ENCODE data around the gene SIL1. TPM values are rescaled to one million over a fixed set of nuclear protein-coding genes. Genes with fewer than 3 reads are reported as not detected.

The SIL1 gene
- total and polyA plus RNA-seq, 9 of the 15 experiments (the other 6 are each of a cell fraction or from before 2014, with no cell fraction given): 1.3 to 30.5 (median 18.1) TPM

GRCh38 chr5:139232147-139232724 lies 34.1 kb upstream of the SIL1 start (continued):
- TF ChIP-seq TCF3 (CRISPR knock-in tag; IDR thresholded peaks at IDR 0.05) (peak; percentile 86), ZEB2 (IDR thresholded peaks at IDR 0.05) (peak; percentile 58; the same call in 1 of the 2 replicates), FOXM1 (IDR thresholded peaks at IDR 0.05; ENCODE audit: low read depth) (0 out of 2 replicates have a peak, but pooled peaks have one; percentile 33), FOXM1 (CRISPR knock-in tag; IDR thresholded peaks at IDR 0.05; ENCODE audit: low read depth) (no peak), ZSCAN29 (IDR thresholded peaks at IDR 0.05) (no peak), ESRRA (IDR thresholded peaks at IDR 0.05; ENCODE audit: borderline replicate concordance, low read depth) (no peak), TCF7L2 (IDR thresholded peaks at IDR 0.05; ENCODE audit: low read depth, low read length) (no peak), SMAD3 (CRISPR knock-in tag; conservative IDR thresholded peaks at IDR 0.05) (no peak), CBFA2T3 (IDR thresholded peaks at IDR 0.05) (peak; percentile 92), ZNF639 (CRISPR knock-in tag; conservative IDR thresholded peaks at IDR 0.05 in 1 of 2, IDR thresholded peaks at IDR 0.05 in 1 of 2) (no peak), CBX3 (IDR thresholded peaks at IDR 0.05; ENCODE audit: borderline replicate concordance in 1 of 2, low read length in 2 of 2) (peak in 1 of 2 experiments; percentile 89; a peak in 2 of 3 replicates), ZNF780A (CRISPR knock-in tag; IDR thresholded peaks at IDR 0.05) (peak; percentile 89; the same call in 1 of the 2 replicates), TRIM24 (IDR thresholded peaks at IDR 0.05) (peak; percentile 88 to 94), NR4A1 (CRISPR knock-in tag; IDR thresholded peaks at IDR 0.05) (no peak), NR4A1 (tag; IDR thresholded peaks at IDR 0.05) (peak; percentile 80; the same call in 1 of the 2 replicates), KLF16 (IDR thresholded peaks at IDR 0.05) (peak; percentile 62; the same call in 1 of the 2 replicates), RBM25 (IDR thresholded peaks at IDR 0.05; ENCODE audit: low read depth, low read length, severe bottlenecking) (peak; percentile 4), EP300 (IDR thresholded peaks at IDR 0.05; ENCODE audit: low read length) (peak; percentile 37; the same call in 1 of the 2 replicates), CXXC5 (CRISPR knock-in tag; IDR thresholded peaks at IDR 0.05) (peak; percentile 48; the same call in 1 of the 2 replicates), STAT5A (IDR thresholded peaks at IDR 0.05; ENCODE audit: borderline replicate concordance, low read length) (peak; percentile 16; the same call in 1 of the 2 replicates), SMARCA4 (IDR thresholded peaks at IDR 0.05) (peak; percentile 50; the same call in 1 of the 2 replicates), SMAD4 (CRISPR knock-in tag; conservative IDR thresholded peaks at IDR 0.05) (peak; percentile 79), TEAD4 (IDR thresholded peaks at IDR 0.05; ENCODE audit: low read length) (peak; percentile 70), TEAD4 (CRISPR knock-in tag; IDR thresholded peaks at IDR 0.05; ENCODE audit: borderline replicate concordance) (no peak), SMARCE1 (IDR thresholded peaks at IDR 0.05) (peak; percentile 57; the same call in 1 of the 2 replicates), FIP1L1 (IDR thresholded peaks at IDR 0.05; ENCODE audit: low read depth, low read length, poor library complexity, severe bottlenecking) (no peak)
- TF ChIP-seq, protein P1, sequence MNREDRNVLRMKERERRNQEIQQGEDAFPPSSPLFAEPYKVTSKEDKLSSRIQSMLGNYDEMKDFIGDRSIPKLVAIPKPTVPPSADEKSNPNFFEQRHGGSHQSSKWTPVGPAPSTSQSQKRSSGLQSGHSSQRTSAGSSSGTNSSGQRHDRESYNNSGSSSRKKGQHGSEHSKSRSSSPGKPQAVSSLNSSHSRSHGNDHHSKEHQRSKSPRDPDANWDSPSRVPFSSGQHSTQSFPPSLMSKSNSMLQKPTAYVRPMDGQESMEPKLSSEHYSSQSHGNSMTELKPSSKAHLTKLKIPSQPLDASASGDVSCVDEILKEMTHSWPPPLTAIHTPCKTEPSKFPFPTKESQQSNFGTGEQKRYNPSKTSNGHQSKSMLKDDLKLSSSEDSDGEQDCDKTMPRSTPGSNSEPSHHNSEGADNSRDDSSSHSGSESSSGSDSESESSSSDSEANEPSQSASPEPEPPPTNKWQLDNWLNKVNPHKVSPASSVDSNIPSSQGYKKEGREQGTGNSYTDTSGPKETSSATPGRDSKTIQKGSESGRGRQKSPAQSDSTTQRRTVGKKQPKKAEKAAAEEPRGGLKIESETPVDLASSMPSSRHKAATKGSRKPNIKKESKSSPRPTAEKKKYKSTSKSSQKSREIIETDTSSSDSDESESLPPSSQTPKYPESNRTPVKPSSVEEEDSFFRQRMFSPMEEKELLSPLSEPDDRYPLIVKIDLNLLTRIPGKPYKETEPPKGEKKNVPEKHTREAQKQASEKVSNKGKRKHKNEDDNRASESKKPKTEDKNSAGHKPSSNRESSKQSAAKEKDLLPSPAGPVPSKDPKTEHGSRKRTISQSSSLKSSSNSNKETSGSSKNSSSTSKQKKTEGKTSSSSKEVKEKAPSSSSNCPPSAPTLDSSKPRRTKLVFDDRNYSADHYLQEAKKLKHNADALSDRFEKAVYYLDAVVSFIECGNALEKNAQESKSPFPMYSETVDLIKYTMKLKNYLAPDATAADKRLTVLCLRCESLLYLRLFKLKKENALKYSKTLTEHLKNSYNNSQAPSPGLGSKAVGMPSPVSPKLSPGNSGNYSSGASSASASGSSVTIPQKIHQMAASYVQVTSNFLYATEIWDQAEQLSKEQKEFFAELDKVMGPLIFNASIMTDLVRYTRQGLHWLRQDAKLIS (CRISPR knock-in tag; IDR thresholded peaks at IDR 0.05): no peak
